Measurements from ENCODE around the gene HSPA14.
"Not testable (repeated sequence)": the region's sequence is repeated elsewhere in the genome, so short reads cannot be mapped to it uniquely, and the experiment has no call there.

HSPA14 gene

DNA sequence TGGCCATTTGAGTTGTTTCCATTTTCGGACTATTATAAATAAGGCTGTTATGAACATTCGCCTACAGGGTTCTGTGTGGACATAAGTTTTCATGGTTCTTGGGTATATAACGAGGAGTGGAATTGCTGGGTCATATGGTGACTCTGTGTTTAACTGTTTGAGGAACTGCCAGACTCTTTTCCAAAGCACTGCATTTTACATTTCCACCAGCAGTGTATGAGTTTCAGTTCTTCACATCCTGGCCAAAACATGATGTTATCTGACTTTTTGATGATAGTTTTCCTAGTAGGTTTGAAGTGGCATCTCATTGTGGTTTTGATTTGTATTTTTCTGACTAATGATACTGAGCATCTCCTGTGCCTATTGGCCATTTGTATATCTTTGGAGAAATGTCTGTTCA lies 46.0 kb downstream of the HSPA14 start:
- no peak for DNase-seq

DNA sequence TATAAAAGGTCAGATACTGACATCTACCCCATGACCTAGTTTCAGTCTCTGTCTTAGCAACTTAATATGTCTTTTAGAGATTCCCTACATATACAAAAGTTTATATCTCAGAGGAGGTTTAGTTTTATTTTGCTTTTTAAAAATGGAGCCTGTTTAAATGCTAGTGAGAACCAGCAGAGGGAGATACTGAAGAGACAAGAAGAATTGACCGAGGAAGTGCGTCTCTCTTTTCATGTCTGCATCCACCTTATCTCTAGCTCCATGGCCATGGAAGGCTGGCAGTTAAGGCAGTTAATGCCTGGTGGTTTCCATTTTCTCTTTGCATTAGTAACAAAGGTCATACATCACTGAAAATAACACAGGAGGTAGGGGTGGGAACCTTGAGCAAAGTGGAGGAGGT lies 51.2 kb downstream of the HSPA14 start:
- DNase-seq: no peak

- no peak for DNase-seq
Observed at GRCh38 chr10:14891151-14891550, 53.0 kb downstream of the HSPA14 start.

- DNase-seq: peak; percentile 19
Observed at GRCh38 chr10:14904316-14904732, 66.2 kb downstream of the HSPA14 start.

DNA sequence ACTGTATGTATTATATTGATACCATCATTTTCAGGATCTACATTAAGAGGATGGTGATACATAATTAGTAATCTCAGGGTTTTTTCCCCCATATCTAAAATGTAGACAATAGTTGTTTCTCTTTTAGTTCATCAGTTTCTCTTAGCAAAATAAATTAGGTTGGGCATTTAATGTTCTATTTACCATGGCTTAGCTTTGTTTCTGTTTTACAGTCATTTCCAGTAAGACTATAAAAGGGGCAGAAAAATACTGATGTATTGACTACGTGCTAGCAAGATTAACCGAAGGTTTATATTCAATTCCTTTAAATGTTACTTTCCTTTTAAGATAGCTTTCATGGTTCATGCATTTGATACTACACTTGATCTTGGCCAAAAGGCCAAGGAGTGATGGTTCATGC lies 66.8 kb downstream of the HSPA14 start:
- no peak for DNase-seq

- no peak for DNase-seq
Observed at GRCh38 chr10:14905890-14906289, 67.8 kb downstream of the HSPA14 start.

GRCh38 chr10:14906765-14907164 lies 68.7 kb downstream of the HSPA14 start:
- no peak for DNase-seq

DNA sequence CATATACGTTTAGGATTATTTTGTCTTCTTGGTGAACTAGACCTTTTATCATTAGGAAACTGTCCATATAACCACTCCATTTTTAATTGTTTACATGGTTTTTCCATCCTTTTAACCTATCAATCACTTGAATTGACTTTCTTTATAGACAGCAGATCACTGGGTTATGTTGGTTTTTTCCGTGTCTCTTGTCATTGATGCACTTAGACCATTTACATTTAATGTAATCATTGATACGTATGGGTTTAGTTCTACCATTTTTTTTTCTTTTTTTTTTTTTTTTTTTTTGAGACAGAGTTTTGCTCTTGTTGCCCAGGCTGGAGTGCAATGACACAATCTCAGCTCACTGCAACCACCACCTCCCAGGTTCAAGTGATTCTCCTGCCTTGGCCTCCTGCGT lies 69.5 kb downstream of the HSPA14 start:
- DNase-seq: not testable (repeated sequence)

DNA sequence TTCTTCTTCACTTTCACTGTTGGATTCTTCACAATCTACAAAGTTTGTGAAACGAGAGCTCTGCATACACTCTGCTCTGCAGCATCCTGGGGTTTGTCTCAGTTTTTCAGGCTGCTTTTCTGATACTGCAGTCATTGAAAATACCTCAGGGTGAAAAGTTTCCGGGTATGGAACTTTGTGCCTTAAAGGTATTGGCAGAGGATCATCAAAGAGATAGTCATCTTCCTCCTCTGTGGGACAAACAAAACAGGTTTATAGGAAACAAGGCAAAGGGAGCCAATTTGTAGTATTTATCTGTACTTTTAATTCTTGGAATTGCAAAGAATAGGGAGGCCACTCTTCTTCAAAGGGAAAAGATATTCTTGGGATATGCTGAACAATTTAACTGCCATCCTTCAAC lies 71.0 kb downstream of the HSPA14 start:
- DNase-seq: no peak

- no peak for DNase-seq
Observed at GRCh38 chr10:14910953-14911352, 72.8 kb downstream of the HSPA14 start.

GRCh38 chr10:14911801-14912200 lies 73.7 kb downstream of the HSPA14 start:
- DNase-seq: no peak

GRCh38 chr10:14916600-14916999 lies 78.5 kb downstream of the HSPA14 start:
- DNase-seq: no peak

DNA sequence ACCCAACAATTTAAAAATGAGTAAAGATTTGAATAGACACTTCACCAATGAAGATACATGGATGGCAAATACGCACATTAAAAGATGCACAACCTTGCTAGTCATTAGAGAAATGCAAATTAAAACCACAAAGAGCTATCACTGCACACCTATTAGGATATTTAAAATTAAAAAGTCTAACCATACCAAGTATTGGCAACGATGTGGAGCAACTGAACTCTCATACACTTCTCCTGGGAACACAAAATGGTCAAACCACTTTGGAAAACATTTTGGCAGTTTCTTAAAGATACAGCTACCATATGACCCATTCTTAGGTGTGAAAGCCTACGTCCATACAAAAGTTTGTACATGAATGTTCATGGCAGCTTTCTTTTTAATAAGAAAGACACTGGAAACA lies 79.7 kb downstream of the HSPA14 start:
- no peak for DNase-seq

DNA sequence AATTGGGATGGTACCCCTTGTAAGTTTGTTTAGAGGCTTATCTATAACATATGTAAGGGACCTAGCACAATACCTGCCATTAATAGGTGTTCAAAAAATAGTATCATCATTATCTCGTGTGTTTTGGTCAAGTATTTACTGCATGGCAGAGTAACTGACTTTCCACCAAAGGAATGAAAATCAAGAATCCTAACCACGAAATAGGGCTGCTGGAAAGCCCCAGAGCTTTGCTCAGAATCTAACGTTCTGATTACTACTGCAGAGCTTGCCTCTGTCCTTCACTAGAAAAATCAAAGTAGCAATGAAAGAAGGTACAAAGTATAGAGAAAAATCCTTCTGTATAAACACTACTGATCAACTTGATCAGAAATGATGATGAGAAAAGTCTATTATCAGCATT lies 80.9 kb downstream of the HSPA14 start:
- no peak for DNase-seq
